GM12865 (cell line): ENCODE data around the gene SNX3.
"Not testable (repeated sequence)": the region's sequence is repeated elsewhere in the genome, so short reads cannot be mapped to it uniquely, and the experiment has no call there.

Source experiments
- DNase-seq: peaks from one replicate; pipeline ENCODE4 v3.0.0; 2010; ENCODE audit warnings: low read depth
- H3K4me3 ChIP-seq: 2 replicates; pipeline ENCODE4 v1.5.1; 2011; ENCODE audit warnings: mild to moderate bottlenecking, low read depth, low read length, control low read depth
- CTCF ChIP-seq: IDR thresholded peaks from 2 replicates; pipeline ENCODE4 v1.5.1; 2011; ENCODE audit warnings: low read length, control low read depth, low read depth, inconsistent platforms; ENCODE audit not compliant: insufficient read depth; ENCODE audit errors: missing control alignments

SNX3 gene

DNA sequence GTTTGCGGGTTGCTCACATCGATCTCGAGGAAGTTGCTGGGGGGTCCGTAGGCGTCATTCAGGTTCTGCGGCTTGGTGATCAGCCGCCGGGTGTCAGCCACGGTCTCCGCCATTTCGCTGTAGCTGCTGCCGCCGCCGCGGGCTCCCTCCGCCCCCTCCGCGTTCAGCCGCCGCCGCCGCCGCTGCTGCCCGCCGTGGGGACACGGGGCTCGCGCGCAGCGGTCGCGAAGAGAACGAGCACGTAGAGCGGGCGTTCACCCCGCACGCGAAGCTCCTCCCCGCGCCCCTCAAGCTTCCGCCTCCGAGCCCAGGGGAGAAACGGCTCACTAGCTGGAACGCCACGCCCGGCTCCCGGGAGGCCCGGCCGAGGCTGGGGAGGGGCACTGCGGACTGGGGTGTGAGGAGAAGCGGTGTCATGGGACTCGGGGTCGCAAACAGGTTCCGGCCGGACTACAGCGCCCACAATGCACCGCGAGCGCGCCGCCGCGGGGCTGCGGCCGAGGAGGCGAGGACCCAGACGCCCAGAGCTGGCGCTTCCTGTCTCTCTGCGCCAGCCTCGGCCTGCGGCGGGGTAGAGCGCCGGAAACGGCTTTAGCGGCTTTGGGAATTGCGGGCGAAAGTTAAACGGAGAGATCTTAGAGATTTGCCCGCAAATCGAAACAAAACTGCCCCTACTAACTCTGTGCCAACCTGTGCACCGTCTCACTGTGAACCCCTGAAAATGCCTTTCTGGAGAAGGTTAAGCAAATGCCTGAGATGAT lies at the start of gene SNX3:
Gene SNX3, minus strand, starts transcription at position 232 of the 761 bp plus-strand sequence. Its CDS starts 119 bp downstream, at position 113.
- DNase-seq, result peak; percentile 99
- peak within 1 kb of the TSS; percentile 98 for H3K4me3 ChIP-seq
- TF ChIP-seq CTCF, result no peak

DNA sequence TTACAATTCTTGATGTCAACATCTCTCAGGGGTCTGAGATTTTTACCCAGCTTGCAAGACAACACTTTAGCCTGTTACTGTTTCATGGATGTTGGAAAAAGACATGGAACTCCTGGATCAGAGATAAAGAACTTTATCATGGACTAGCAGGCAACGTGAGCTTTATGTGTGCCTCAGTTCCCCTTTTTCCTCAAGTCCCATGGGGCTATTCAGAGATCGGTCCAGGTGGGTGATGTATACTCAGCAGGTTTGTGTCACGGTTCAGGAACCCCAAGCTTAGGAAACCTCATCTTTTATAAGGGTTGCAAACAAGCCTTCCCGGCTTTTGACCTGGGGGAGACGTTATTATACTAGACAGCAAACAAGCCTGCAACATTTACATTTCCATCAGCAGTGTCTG lies 49.0 kb upstream of the SNX3 start:
- no peak for DNase-seq
- no peak overlapping the region for H3K4me3 ChIP-seq
- no peak for TF ChIP-seq CTCF

DNA sequence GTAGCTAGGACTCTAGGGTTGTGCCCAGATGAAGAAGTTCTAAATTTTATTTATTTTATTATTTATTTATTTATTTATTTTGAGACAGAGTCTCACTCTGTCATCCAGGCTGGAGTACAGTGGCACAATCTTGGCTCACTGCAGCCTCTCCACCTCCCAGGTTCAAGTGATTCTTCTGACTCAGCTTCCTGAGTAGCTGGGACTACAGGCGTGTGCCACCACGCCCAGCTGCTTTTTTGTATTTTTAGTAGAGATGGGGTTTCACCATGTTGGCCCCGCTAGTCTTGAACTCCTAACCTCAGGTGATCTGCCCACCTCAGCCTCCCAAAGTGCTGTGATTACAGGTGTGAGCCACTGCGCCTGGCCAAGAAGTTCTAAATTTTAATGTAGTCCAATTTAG lies 47.8 kb upstream of the SNX3 start:
- H3K4me3 ChIP-seq, result not testable (repeated sequence)
- DNase-seq, result peak; percentile 20

- no peak for DNase-seq
- no peak overlapping the region for H3K4me3 ChIP-seq
- TF ChIP-seq CTCF, result no peak
Observed at GRCh38 chr6:108304646-108305045, 43.8 kb upstream of the SNX3 start.

GRCh38 chr6:108302386-108302785 lies 41.5 kb upstream of the SNX3 start:
- no peak for TF ChIP-seq CTCF
- H3K4me3 ChIP-seq, result no peak overlapping the region
- no peak for DNase-seq

DNA sequence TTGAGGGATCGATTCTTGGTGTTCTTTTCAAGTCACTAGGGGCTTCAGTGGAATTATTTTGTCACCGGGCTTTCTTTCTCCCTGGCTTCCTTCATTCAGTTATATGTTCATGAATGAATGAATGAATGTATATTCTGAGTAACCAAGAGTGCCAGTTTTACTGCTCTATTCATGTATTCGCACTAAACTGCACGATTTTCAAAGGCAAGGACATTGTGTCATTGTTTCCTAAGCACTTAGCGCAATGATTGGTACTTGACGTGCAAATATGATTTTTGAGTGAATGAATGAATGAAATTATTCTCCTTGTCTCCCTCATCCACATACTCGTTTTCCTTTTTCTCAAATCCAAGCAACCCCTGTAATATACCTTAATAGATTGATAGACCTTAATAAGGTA lies 34.8 kb upstream of the SNX3 start:
- no peak for DNase-seq
- TF ChIP-seq CTCF, result no peak
- H3K4me3 ChIP-seq, result peak overlapping the region; percentile 92

- no peak for TF ChIP-seq CTCF
- peak; percentile 93 for DNase-seq
- H3K4me3 ChIP-seq, result peak within 1 kb of the TSS; percentile 92
Observed at GRCh38 chr6:108294727-108295625, 34.1 kb upstream of the SNX3 start, which contains the start of gene AFG1L. AFG1L (plus strand) TSS chr6:108295054; CDS start chr6:108295080, 26 bp downstream.
